ENCODE measurements around the gene TMEM106B.

DNA sequence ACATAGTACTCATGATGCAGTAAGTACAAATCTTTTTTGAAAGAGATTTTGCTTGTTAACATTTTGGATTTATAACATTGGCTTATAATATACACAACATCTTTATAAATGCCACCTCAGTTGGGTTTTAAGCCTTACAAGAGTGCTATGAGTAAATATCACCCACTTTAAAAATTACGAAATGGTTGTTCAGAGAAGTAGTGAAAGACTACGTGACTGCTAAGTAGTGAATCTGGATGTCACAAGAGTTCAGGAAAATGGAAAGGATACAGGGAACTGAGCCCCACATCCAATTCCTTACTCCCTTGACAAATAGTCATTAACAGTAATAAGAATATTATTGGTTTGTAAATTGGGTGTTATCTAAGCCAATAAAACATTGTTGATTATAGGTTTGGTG, 20.0 kb downstream of the TMEM106B start:
- TF ChIP-seq, protein P1, sequence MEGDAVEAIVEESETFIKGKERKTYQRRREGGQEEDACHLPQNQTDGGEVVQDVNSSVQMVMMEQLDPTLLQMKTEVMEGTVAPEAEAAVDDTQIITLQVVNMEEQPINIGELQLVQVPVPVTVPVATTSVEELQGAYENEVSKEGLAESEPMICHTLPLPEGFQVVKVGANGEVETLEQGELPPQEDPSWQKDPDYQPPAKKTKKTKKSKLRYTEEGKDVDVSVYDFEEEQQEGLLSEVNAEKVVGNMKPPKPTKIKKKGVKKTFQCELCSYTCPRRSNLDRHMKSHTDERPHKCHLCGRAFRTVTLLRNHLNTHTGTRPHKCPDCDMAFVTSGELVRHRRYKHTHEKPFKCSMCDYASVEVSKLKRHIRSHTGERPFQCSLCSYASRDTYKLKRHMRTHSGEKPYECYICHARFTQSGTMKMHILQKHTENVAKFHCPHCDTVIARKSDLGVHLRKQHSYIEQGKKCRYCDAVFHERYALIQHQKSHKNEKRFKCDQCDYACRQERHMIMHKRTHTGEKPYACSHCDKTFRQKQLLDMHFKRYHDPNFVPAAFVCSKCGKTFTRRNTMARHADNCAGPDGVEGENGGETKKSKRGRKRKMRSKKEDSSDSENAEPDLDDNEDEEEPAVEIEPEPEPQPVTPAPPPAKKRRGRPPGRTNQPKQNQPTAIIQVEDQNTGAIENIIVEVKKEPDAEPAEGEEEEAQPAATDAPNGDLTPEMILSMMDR (conservative IDR thresholded peaks at IDR 0.05), result no peak
- TF ChIP-seq EZH2 (IDR thresholded peaks at IDR 0.05; ENCODE audit: low read depth), result no peak

Measured in PC-9 (cell line).